WERI-Rb-1 (cell line): ENCODE results near the gene UBE2J2.

Source experiments
- DNase-seq: peaks from one replicate; pipeline ENCODE4 v3.0.0-alpha.2; 2020
- H3K27ac ChIP-seq: fragments of 250-450 bp; sonication (Bioruptor Pico); 2 replicates; pipeline ENCODE4 v1.5.1; 2020; ENCODE audit warnings: mild to moderate bottlenecking, moderate library complexity
- H3K27me3 ChIP-seq: fragments of 250-450 bp; sonication (Bioruptor Pico); 2 replicates; pipeline ENCODE4 v1.5.1; 2021; ENCODE audit warnings: mild to moderate bottlenecking, low read depth, moderate library complexity; ENCODE audit not compliant: insufficient read depth, severe bottlenecking
- H3K36me3 ChIP-seq: fragments of 250-450 bp; sonication (Bioruptor Pico); 2 replicates; pipeline ENCODE4 v1.5.1; 2020; ENCODE audit warnings: mild to moderate bottlenecking, moderate library complexity
- H3K4me3 ChIP-seq: 2 replicates; pipeline ENCODE4 v1.5.1; 2011; ENCODE audit warnings: low read depth, mild to moderate bottlenecking, control low read depth, low read length
- H3K9me3 ChIP-seq: fragments of 250-450 bp; sonication (Bioruptor Pico); 2 replicates; pipeline ENCODE4 v1.5.1; 2021; ENCODE audit warnings: mild to moderate bottlenecking, moderate library complexity; ENCODE audit not compliant: severe bottlenecking
- TF ChIP-seq, protein P1 (sequence below): IDR thresholded peaks from 2 replicates; pipeline ENCODE4 v1.5.1; 2011; ENCODE audit warnings: low read depth, mild to moderate bottlenecking, control low read depth, inconsistent platforms, low read length

Gene UBE2J2

GRCh38 chr1:1293263-1294249 is 19.9 kb upstream of the UBE2J2 start:
- TF ChIP-seq, protein P1, sequence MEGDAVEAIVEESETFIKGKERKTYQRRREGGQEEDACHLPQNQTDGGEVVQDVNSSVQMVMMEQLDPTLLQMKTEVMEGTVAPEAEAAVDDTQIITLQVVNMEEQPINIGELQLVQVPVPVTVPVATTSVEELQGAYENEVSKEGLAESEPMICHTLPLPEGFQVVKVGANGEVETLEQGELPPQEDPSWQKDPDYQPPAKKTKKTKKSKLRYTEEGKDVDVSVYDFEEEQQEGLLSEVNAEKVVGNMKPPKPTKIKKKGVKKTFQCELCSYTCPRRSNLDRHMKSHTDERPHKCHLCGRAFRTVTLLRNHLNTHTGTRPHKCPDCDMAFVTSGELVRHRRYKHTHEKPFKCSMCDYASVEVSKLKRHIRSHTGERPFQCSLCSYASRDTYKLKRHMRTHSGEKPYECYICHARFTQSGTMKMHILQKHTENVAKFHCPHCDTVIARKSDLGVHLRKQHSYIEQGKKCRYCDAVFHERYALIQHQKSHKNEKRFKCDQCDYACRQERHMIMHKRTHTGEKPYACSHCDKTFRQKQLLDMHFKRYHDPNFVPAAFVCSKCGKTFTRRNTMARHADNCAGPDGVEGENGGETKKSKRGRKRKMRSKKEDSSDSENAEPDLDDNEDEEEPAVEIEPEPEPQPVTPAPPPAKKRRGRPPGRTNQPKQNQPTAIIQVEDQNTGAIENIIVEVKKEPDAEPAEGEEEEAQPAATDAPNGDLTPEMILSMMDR: no peak
- H3K27ac ChIP-seq: no peak overlapping the region
- peaks cover 48% of the 10 kb centered on the region for H3K36me3 ChIP-seq
- H3K9me3 ChIP-seq: no peaks in the 10 kb centered on the region
- no peak overlapping the region for H3K4me3 ChIP-seq
- H3K27me3 ChIP-seq: no peaks in the 10 kb centered on the region
- no peak for DNase-seq

DNA sequence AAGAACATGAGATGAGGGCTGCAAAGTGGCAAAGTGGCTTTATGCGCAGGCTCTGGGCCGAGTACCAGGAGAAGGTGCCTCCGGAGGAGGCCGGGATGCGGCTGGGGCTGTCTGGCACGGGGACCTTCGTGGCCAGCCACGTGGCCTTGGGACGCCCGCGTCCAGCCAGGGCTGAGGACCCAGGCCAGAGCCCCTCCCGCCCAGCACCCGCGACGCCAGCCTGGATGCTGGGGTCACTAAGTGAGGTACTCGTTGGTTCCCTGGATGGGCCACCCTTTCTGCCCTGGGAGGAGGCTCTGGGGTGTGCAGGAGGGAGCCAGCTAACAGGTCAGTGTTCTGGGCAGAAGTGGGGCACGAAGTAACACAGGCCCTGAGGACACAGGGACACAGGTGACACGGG is 19.2 kb upstream of the UBE2J2 start:
- Histone ChIP-seq H3K9me3 (no peaks in the 10 kb centered on the region), H3K27ac (no peak overlapping the region), H3K27me3 (no peaks in the 10 kb centered on the region), H3K4me3 (no peak overlapping the region), H3K36me3 (peaks cover 44% of the 10 kb centered on the region)
- TF ChIP-seq, protein P1: no peak
- no peak for DNase-seq

- TF ChIP-seq, protein P1: no peak
- Histone ChIP-seq H3K9me3 (no peaks in the 10 kb centered on the region), H3K27me3 (no peaks in the 10 kb centered on the region), H3K27ac (peak overlapping the region; percentile 30; the same call in 1 of the 2 replicates), H3K4me3 (no peak overlapping the region), H3K36me3 (peaks cover 42% of the 10 kb centered on the region)
- DNase-seq: no peak
These were observed 18.8 kb upstream of the UBE2J2 start for GRCh38 chr1:1292442-1292779.

DNA sequence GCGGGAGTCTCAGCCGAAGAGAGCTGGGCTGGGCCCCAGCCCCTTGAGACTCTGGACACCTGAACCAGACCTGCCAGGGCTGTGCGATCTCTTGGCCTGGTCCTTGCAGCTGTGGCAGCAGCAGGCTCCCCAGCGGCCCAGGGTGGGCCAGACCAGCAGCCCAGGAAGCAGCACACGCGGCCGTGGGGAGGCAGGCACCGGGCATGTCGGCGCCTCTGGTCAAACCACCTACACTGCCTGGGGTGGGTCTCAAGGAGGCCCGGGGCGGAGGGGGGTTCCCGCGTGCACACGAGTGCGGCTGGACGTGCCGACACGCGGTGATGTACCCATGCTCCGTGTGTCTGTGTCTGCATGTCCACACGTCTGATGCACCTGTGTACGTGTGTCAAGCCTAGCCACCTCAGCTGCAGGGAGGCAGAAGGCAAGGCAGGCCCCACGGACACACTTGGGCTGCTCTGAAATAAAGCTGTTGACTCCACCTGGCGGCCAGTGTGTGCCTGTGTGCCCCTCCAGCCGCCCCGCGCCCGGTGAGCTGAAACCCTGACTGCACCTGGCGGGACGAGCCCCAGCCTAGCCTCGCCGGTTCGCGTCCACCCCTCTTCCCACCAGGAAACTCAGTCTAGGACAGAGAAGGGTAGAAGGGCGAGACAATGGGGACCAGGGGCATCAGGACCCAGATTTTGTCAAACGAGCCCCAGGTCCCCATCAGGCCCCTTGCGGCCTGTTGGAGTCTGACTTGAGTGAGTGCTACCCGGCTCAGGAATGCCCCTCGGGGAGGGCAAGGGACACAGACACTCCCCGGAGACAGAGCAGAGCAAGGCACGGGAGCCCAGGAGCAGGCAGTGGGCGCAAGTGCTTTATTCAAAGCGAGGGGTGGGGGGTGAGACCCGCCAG is 18.1 kb upstream of the UBE2J2 start:
- H3K27ac ChIP-seq: peak overlapping the region; percentile 38
- no peaks in the 10 kb centered on the region for H3K27me3 ChIP-seq
- H3K4me3 ChIP-seq: no peak overlapping the region
- TF ChIP-seq, protein P1: peak; percentile 85
- peak; percentile 88 for DNase-seq
- peaks cover 41% of the 10 kb centered on the region for H3K36me3 ChIP-seq
- H3K9me3 ChIP-seq: no peaks in the 10 kb centered on the region

DNA sequence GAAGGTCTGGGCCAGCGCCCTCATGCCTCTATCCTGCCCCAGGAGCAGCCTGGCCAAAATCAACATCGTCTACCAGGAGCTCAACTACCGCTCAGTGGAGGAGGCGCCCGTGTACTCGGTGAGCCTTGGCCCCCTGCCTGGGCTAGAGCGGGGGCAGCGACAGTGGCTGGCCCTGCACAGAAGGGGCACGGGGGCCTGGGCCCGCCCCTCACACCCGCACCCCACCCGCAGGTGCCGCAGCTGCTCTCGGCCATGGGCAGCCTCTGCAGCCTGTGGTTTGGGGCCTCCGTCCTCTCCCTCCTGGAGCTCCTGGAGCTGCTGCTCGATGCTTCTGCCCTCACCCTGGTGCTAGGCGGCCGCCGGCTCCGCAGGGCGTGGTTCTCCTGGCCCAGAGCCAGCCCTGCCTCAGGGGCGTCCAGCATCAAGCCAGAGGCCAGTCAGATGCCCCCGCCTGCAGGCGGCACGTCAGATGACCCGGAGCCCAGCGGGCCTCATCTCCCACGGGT is 17.4 kb upstream of the UBE2J2 start:
- H3K9me3 ChIP-seq: no peaks in the 10 kb centered on the region
- no peak overlapping the region for H3K4me3 ChIP-seq
- no peak for DNase-seq
- H3K27me3 ChIP-seq: no peaks in the 10 kb centered on the region
- peaks cover 36% of the 10 kb centered on the region for H3K36me3 ChIP-seq
- peak overlapping the region; percentile 38 for H3K27ac ChIP-seq
- TF ChIP-seq, protein P1: no peak
